Limb (tissue), 2 donors: ENCODE measurements around the gene GJB5.
"Not testable (repeated sequence)": the region's sequence is repeated elsewhere in the genome, so short reads cannot be mapped to it uniquely, and the experiment has no call there.

Source experiments
- DNase-seq, 2 donors: peaks; one replicate each; pipeline ENCODE4 v3.0.0-alpha.2; 2016; ENCODE audit errors: extremely low spot score in 2 of 2

The GJB5 gene

DNA sequence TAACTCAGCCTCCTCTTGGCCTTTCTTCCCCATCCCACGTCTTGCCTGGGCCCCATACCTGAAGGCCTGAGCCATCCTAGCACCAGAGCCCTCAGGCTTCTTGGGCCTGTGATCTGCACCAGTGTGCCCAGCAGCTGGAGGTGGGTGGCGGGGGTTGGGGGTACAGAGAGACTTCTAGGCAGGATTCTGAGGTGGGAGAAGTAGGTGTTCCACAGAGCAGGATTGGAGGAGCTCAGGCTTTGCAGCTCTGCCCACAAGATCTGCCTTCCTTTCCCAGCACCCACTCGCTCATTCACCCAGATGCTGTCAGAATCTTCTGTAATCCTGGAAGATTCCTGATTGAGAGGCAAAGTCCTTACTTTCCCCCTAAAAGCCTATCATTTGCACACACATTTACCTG lies 10.0 kb upstream of the GJB5 start:
- DNase-seq: no peak

GRCh38 chr1:34745666-34746065 lies 9.2 kb upstream of the GJB5 start:
- DNase-seq: no peak

GRCh38 chr1:34746101-34746500 lies 8.7 kb upstream of the GJB5 start:
- no peak for DNase-seq

DNA sequence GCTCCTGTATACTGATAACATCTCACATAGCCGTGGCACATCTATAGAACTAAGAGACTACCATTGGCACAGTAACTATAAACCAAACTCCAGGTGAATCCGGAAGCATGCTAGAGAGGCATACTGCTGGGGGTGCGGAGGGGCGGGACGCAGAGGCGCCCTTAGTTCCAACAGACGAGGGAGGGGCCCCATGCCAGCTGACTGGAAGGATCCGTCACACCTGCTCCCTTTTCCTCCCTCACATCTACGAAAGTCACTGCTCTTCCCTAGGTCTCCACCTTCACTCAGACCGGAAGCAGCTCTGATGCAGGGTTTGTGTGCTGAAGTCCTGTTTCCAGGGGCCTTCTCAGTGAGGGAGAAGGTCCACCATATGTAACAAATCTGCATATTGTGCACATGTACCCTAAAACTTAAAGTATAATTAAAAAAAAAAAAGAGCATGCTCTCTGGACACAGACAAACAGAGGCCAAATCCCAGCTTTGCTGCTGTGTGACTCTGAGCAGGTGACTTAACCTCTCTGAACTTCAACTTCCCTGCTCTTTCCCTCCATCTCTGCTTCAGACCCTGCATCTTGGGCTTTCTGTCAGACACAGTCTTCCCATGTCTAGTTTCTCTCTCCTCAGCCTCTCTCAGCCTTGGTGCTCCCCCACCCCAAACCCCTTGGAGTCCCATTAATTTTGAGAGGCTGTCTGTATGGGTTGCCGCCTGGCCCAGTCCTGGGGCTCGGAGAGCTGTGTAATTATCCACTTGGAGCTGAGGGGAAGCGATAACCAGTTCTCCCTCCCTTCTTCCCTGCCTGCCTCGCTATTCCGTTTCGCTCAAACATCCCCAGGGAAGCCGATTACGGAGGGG lies 7.8 kb upstream of the GJB5 start:
- no peak for DNase-seq

GRCh38 chr1:34747638-34747941 lies 7.3 kb upstream of the GJB5 start:
- no peak for DNase-seq

DNA sequence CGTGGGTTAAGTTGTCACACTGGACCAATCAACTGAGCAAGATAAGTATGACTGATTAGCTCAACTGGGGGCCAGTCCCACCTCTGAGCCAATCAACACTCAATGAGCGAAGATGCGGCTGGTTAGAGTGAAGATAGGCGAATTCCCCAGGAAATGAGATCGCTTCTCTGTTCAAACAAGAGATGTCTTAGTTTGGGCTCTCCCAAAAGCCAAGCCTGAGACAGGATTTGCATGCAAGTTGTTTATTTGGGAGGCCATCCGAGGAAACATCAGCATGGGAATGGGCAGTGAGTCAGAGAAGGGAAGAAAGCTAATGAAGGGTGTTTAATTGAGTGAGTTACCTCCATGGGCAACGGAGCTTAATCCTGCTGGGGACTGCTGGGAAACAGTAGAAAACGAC lies 4.9 kb upstream of the GJB5 start:
- no peak for DNase-seq

GRCh38 chr1:34750610-34751009 lies 4.2 kb upstream of the GJB5 start:
- no peak for DNase-seq

- DNase-seq: no peak
These were observed 1.7 kb upstream of the GJB5 start for GRCh38 chr1:34753163-34753562.

GRCh38 chr1:34755961-34756360 lies 1.1 kb downstream of the GJB5 start:
- DNase-seq: no peak

- no peak for DNase-seq
These were observed 2.5 kb downstream of the GJB5 start for GRCh38 chr1:34757386-34757785.

- DNase-seq: no peak
These were observed 3.9 kb downstream of the GJB5 start for GRCh38 chr1:34758751-34759150.

DNA sequence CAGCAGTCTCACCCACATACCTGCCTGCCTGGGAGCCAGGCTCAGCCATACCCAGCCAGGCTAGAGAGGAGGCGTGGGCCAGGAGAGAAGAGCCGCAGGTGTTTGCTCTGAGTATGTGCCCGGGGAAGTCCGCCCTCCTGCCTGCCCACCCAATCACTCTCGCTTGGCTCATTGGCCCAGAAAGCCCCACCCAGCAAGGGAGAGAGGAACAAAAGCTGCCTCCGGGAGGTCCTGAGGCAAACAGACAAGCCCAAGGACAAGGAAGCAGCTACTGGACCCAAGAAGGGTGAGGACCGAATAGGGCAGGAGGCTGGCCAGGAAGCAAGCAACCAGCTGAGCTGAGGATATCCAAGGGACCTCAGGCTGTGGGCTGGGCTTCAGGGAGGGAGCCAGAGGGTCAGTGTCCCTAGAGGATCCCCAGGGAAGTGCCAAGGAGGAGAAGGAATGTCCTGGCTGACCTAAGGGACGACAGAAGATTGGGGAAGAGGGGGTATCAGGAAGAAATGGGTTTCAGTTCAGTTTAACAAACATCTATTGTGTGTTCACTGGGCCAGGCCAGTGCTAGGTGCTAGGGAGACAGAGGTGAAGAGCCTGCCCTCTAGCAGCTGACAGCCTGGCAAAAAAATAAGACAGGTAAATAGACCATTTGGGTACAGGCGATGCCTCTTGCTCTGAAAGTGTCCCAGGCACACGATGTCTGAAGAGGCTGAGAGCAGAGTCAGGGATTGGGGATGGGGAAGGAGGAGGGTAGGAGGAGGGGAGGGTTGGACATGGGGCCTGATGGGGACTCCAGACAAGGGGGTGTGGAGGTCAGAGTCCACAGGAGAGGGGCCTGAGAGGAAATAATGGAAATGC lies 4.9 kb downstream of the GJB5 start, which contains the start of gene GJB4:
Gene GJB4 (plus strand): TSS at position 238 of the 855 bp plus-strand sequence. CDS start 1,515 bp downstream, outside the sequence.
- DNase-seq: no peak

DNA sequence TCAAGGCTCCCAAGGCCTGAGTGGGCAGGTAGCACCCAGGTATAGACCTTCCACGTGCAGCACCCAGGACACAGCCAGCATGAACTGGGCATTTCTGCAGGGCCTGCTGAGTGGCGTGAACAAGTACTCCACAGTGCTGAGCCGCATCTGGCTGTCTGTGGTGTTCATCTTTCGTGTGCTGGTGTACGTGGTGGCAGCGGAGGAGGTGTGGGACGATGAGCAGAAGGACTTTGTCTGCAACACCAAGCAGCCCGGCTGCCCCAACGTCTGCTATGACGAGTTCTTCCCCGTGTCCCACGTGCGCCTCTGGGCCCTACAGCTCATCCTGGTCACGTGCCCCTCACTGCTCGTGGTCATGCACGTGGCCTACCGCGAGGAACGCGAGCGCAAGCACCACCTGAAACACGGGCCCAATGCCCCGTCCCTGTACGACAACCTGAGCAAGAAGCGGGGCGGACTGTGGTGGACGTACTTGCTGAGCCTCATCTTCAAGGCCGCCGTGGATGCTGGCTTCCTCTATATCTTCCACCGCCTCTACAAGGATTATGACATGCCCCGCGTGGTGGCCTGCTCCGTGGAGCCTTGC lies 6.4 kb downstream of the GJB5 start:
- DNase-seq: no peak

DNA sequence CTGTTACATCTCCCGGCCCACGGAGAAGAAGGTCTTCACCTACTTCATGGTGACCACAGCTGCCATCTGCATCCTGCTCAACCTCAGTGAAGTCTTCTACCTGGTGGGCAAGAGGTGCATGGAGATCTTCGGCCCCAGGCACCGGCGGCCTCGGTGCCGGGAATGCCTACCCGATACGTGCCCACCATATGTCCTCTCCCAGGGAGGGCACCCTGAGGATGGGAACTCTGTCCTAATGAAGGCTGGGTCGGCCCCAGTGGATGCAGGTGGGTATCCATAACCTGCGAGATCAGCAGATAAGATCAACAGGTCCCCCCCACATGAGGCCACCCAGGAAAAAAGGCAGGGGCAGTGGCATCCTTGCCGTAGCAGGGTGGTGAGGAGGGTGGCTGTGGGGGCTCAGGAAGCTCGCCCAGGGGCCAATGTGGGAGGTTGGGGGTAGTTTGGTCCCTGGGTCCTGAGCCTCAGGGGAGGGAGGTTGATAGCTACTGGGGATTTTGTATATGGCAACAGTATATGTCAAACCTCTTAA lies 7.0 kb downstream of the GJB5 start:
- DNase-seq: no peak

DNA sequence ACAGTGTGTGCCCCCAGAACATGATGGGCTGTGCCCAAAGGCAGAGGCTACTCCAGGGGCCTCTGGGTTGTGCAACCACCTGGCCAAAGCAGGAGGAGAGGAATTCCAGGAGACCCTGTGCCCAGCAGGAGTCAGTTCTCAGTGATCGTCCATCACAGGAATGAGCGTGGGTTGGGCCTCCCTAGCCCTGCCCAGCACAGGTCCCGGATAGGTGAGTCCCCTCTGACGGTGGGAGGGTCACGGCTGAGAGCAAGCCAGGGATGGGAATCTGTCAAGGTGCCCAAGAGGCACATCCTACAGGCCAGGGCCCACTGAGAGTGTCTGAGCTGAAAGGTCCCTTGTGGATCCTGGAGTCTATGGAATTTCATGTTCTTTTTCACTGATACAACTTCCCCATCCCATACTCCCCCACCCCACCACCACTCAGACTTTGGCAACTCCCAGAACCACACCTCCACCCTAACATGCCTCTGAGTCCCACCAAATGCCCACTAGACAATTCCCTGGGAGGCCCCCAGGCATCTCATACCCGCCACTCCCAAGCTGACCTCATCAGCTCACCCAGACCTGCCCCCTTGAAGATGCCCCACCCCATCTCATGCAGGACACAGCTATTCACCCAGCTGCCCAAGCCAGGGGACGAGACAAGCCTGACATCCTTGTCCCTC lies 7.8 kb downstream of the GJB5 start:
- DNase-seq: no peak

- no peak for DNase-seq
These were observed 8.4 kb downstream of the GJB5 start for GRCh38 chr1:34763142-34763781.

- no peak for DNase-seq
These were observed 14.0 kb downstream of the GJB5 start for GRCh38 chr1:34768856-34769255.

DNA sequence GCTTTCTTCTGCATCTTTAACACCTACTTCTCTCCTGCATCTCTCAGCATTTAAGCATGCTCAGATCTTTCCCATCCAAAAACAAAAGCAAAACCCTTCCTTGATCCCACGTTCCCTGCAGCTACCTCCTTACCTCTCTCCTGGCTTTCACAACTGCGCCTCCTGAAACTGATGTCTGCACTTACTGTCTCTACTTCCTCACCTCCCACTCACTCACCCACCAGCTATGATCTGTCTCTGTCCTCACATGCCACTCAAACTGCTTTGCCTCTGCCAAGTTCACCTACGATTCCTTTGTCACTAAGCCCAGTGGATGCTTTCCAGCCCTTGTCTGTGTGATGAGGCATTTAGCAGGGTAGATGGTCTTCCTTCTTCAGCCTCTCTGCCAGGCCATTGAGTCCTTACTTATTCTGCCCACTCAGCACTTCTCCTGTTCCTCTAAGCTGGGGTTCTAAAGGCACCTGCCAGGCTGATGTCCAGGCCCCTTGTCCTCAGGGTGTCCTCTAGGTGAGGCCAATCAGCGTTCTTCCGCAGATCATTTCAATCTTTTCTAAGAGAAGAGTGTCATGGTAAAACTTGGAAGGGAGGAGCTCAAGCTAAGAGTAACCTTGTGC lies 16.2 kb downstream of the GJB5 start:
- DNase-seq: no peak

DNA sequence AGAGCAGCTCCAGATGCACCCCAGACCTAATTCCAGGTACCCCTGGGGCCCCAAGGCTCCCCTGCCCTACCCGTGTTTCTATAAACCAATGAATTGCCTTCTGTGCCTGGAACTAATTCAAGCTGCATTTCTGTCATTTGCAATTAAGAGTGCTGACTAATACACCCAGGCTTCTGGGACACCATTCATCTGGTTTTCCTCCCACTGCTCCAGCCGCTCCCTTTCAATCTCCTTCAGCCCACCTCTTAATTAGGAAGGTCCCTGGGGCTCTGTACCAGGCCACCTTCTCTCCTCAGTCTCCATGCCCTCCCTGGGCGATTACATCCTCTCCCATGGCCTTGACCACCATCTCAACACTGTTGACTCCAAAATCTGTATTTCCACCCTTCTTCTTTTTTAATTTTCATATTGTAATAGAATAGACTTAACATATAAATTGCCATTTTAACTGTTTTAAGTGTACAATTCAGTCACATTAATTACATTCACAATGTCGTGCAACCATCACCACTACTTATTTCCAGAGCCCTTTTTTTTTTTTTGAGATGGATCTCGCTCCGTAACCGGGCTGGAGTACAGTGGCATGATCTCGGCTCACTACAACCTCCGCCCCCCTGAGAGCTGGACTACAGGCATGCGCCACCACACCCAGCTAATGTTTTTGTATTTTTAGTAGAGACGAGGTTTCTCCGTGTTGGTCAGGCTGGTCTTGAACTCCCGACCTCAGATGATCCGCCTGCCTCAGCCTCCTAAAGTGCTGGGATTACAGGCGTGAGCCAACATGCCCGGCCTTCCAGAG lies 16.9 kb downstream of the GJB5 start:
- no peak for DNase-seq

DNA sequence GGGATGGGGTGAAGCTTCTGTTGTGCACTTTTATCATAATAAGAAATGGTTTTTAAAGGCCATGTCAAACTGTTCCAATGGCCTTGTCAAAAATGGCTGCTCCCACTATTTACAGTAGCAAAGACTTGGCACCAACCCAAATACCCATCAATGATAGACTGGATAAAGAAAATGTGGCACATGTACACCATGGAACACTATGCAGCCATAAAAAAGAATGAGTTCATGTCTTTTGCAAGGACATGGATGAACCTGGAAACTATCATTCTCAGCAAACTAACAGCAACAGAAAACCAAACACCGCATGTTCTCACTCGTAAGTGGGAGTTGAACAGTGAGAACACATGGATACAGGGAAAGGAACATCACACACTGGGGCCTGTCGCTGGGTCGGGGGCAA lies 18.3 kb downstream of the GJB5 start:
- not testable (repeated sequence) for DNase-seq
